HepG2 (cell line): ENCODE measurements around the gene TGM1. TPM values are rescaled to one million over a fixed set of nuclear protein-coding genes. Genes with fewer than 3 reads are reported as not detected.

ENCODE experiments used
- ATAC-seq: fragments of 200-7000 bp; cut with Tn5 transposase; 3 replicates; pipeline ENCODE4 v1.9.1; 2020; ENCODE audit warnings: mild to moderate bottlenecking, moderate library complexity
- BruUV-seq: library from RNA; stranded (reverse); fragments of 400-500 nt; replicated peaks from 2 replicates; lab custom pipeline; 2021; lab: Mats Ljungman, UMichigan
- CTCF ChIA-PET: fragments of 300-600 bp; formaldehyde crosslinking; extraction: SDS; loops from one replicate; lab custom pipeline; 2021; ENCODE audit warnings: low total read pairs, inconsistent platforms, low intra/inter-chr PET ratio; lab: Yijun Ruan, JAX
- POLR2A ChIA-PET: fragments of 350-600 bp; sonication (Branson Sonifier 250); formaldehyde crosslinking; loops from one replicate; lab custom pipeline; 2020; ENCODE audit warnings: antibody characterized with exemption, inconsistent platforms; lab: Yijun Ruan, JAX
- DNase-seq: peaks from one replicate; pipeline ENCODE4 v3.0.0-alpha.2; 2015; ENCODE audit warnings: low spot score
- FAIRE-seq: peaks from 3 replicates; lab custom pipeline; 2011; peaks lifted over from hg19 to GRCh38; lab: Jason Lieb, UNC
- H2AFZ ChIP-seq: one replicate; pipeline ENCODE4 v1.6.1; 2011; ENCODE audit warnings: low read length, inconsistent platforms
- H3K27ac ChIP-seq: fragments of 300-600 bp; 3 replicates; pipeline ENCODE4 v1.8.0; 2011; ENCODE audit warnings: mixed run types, mild to moderate bottlenecking, mixed read lengths, low read length, inconsistent platforms; ENCODE audit not compliant: insufficient read depth; ENCODE audit errors: extremely low read length
- H3K27me3 ChIP-seq, 2 experiments: fragments of 200-600 bp in 1 of 2; 2 replicates in 1 of 2; 3 replicates in 1 of 2; pipeline versions ENCODE4 v1.6.0 to v1.8.0; 2011; ENCODE audit warnings: low read length in 2 of 2, mild to moderate bottlenecking in 2 of 2, moderate library complexity in 2 of 2, inconsistent platforms in 1 of 2; ENCODE audit not compliant: insufficient read depth in 2 of 2, control insufficient read depth in 1 of 2
- H3K36me3 ChIP-seq, 2 experiments: fragments of 200-600 bp in 1 of 2; replicated peaks in 1 of 2; 2 replicates in 1 of 2; 3 replicates in 1 of 2; pipeline versions ENCODE4 v1.5.1 to v1.8.0; 2011; ENCODE audit warnings: low read length in 2 of 2, inconsistent platforms in 1 of 2; ENCODE audit not compliant: insufficient read depth in 2 of 2, control insufficient read depth in 1 of 2
- H3K4me1 ChIP-seq: 2 replicates; pipeline ENCODE4 v1.5.1; 2012; ENCODE audit warnings: low read length, inconsistent platforms; ENCODE audit not compliant: insufficient read depth
- H3K4me2 ChIP-seq: 2 replicates; pipeline ENCODE4 v1.6.0; 2011; ENCODE audit warnings: low read depth, low read length, inconsistent platforms
- H3K4me3 ChIP-seq, 3 experiments: fragments of 200-600 bp in 1 of 3; sonication (generic), shearing (Covaris generic) in 1 of 3; replicated peaks in 1 of 3; 2 replicates each; pipeline ENCODE4 v1.5.1; 2011 to 2016; ENCODE audit warnings: low read length in 3 of 3, inconsistent platforms in 2 of 3, low read depth in 2 of 3, mild to moderate bottlenecking in 2 of 3, control low read depth in 1 of 3, mixed read lengths in 1 of 3; ENCODE audit not compliant: insufficient read depth in 1 of 3
- H3K79me2 ChIP-seq: one replicate; pipeline ENCODE4 v1.6.1; 2011; ENCODE audit warnings: low read length, inconsistent platforms; ENCODE audit not compliant: insufficient read depth
- H3K9ac ChIP-seq: 2 replicates; pipeline ENCODE4 v1.6.0; 2011; ENCODE audit warnings: mild to moderate bottlenecking, low read depth, low read length, inconsistent platforms; ENCODE audit not compliant: insufficient read depth
- H3K9me3 ChIP-seq: 2 replicates; pipeline ENCODE4 v1.5.1; 2012; ENCODE audit warnings: mild to moderate bottlenecking, low read length
- H4K20me1 ChIP-seq: 2 replicates; pipeline ENCODE4 v1.6.0; 2011; ENCODE audit warnings: inconsistent platforms, mild to moderate bottlenecking, low read length, moderate library complexity; ENCODE audit not compliant: insufficient read depth
- ATF1 ChIP-seq: IDR thresholded peaks from 2 replicates; pipeline ENCODE4 v1.6.1; 2016; ENCODE audit warnings: mild to moderate bottlenecking, control low read depth
- DMAP1 ChIP-seq: IDR thresholded peaks from 2 replicates; pipeline ENCODE4 v1.6.1; 2016
- DRAP1 ChIP-seq: IDR thresholded peaks from 2 replicates; pipeline ENCODE4 v1.6.1; 2016; ENCODE audit warnings: missing genetic modification reagents, missing compliant biosample characterization
- NFATC3 ChIP-seq: sonication (generic); formaldehyde crosslinking; IDR thresholded peaks from 2 replicates; pipeline ENCODE4 v1.5.1; 2020; ENCODE audit warnings: mild to moderate bottlenecking, missing genetic modification reagents
- SRSF9 ChIP-seq: fragments of 200-400 bp; formaldehyde crosslinking; IDR thresholded peaks from 2 replicates; pipeline ENCODE4 v1.6.1; 2018; ENCODE audit warnings: borderline replicate concordance, mild to moderate bottlenecking, low read depth, low read length; ENCODE audit not compliant: insufficient read depth, poor library complexity, severe bottlenecking
- XRCC5 ChIP-seq: fragments of 200-400 bp; formaldehyde crosslinking; optimal IDR thresholded peaks from 2 replicates; pipeline ENCODE3; 2017; ENCODE audit warnings: mild to moderate bottlenecking, low read length
- ZBTB2 ChIP-seq: sonication (generic); formaldehyde crosslinking; IDR thresholded peaks from 2 replicates; pipeline ENCODE4 v1.8.0; 2022; ENCODE audit warnings: low read depth, missing genetic modification reagents
- ZNF281 ChIP-seq: sonication (generic); formaldehyde crosslinking; IDR thresholded peaks from 2 replicates; pipeline ENCODE4 v1.4.0; 2020; ENCODE audit warnings: missing genetic modification reagents, borderline replicate concordance
- ZNF547 ChIP-seq: sonication (generic); formaldehyde crosslinking; IDR thresholded peaks from 2 replicates; pipeline ENCODE4 v1.5.1; 2020; ENCODE audit warnings: mild to moderate bottlenecking, missing genetic modification reagents
- ZNF724P ChIP-seq: sonication (generic); formaldehyde crosslinking; IDR thresholded peaks from 2 replicates; pipeline ENCODE4 v1.8.0; 2022; ENCODE audit warnings: missing genetic modification reagents, borderline replicate concordance
- ZNF75D ChIP-seq: sonication (generic); formaldehyde crosslinking; IDR thresholded peaks from 2 replicates; pipeline ENCODE4 v1.8.1; 2023; ENCODE audit warnings: missing genetic modification reagents, mild to moderate bottlenecking, borderline replicate concordance
- ZNF83 ChIP-seq: sonication (generic); formaldehyde crosslinking; IDR thresholded peaks from 2 replicates; pipeline ENCODE4 v1.4.0; 2020; ENCODE audit warnings: missing genetic modification reagents, mild to moderate bottlenecking, borderline replicate concordance
- WGBS: methylation state at CpG from one replicate; pipeline ENCODE4 v1.1.6; 2017; ENCODE audit warnings: low lambda C conversion rate; 5-methylcytosine and 5-hydroxymethylcytosine counted together
- in situ Hi-C: cut with HindIII; loops from 2 replicates; pipeline ENCODE4 v1.10.0; 2017; ENCODE audit warnings: low pct_unique_long_range_greater_than_20kb; ENCODE audit not compliant: extremely low pct_ligation_motif_present
- intact Hi-C: fragments of 100-400 bp; cut with micrococcal nuclease; formaldehyde crosslinking; loops from one replicate; pipeline ENCODE4 v1.10.0; 2022; ENCODE audit not compliant: unreplicated experiment
- polyA plus RNA-seq, 8 experiments: library from polyadenylated mRNA; depleted of rRNA in 3 of 8; stranded (reverse) in 7 of 8; unstranded in 1 of 8; fragments of >200 nt; fragmentation: Illumina TruSeq in 4 of 8; extraction: Trizol in 4 of 8; gene quantifications; 2 replicates each; pipeline versions ENCODE4 v1.2.1 to v1.2.3, GENCODE V29; 2011 to 2016; ENCODE audit warnings: low read depth in 4 of 8, missing spikeins in 1 of 8, mixed read lengths in 1 of 8; ENCODE audit not compliant: insufficient read depth in 1 of 8
- total RNA-seq, 5 experiments: library from RNA; depleted of rRNA; stranded (reverse); fragments of >200 nt; fragmentation: Illumina TruSeq; extraction: Trizol; gene quantifications; 2 replicates each; pipeline ENCODE4 v1.2.3, GENCODE V29; 2016; ENCODE audit warnings: low read depth in 1 of 5

TGM1 gene
- total and polyA plus RNA-seq, 2 of the 13 experiments (the other 11 are each of a cell fraction or from before 2014, with no cell fraction given) = 3.2 to 10.6 TPM

- TF ChIP-seq ZNF724P (CRISPR knock-in tag) (no peak), DRAP1 (no peak), DMAP1 (CRISPR knock-in tag) (no peak), ZNF75D (peak; percentile 85; the same call in 1 of the 2 replicates)
Measured at GRCh38 chr14:24213866-24214662, 48.9 kb downstream of the TGM1 start (continued).

GRCh38 chr14:24212924-24213865, 49.8 kb downstream of the TGM1 start, which contains the start of gene CHMP4A:
CHMP4A (minus strand) TSS chr14:24213488; CDS start chr14:24213439, 49 bp downstream.
- peak within 1 kb of the TSS; percentile 85 for H3K27ac ChIP-seq
- BruUV-seq = no TSS peak
- H3K4me3 ChIP-seq = peak within 1 kb of the TSS; percentile 71 to 98 (median 87)
- no peaks in the 10 kb centered on the region for H3K9me3 ChIP-seq
- DNase-seq = peak; percentile 100
- ChIA-PET CTCF (interaction anchor here (1.3 to 2.1 kb wide), 2 partner anchors 84 to 86 kb away, joined by 4 to 9 read pairs; partner anchors contain the start of genes DHRS1 and NOP9), POLR2A (interaction anchor here (0.5 to 8.1 kb wide), 50 partner anchors 9 to 1235 kb away, joined by 3 to 230 read pairs (median 8); partner anchors contain the start of genes CBLN3, CIDEB, DCAF11 and DHRS1)
- peak within 1 kb of the TSS; percentile 94 for H3K9ac ChIP-seq
- ATAC-seq = peak; percentile 91
- intact Hi-C loops (loop anchor here (1.0 kb wide), 3 partner anchors 17 to 72 kb away; partner anchors contain the start of genes EMC9 and IRF9), in situ Hi-C loops (no loop called here)
- peak within 1 kb of the TSS; percentile 12 for H2AFZ ChIP-seq
- peaks cover 39% of the 10 kb centered on the region for H3K4me1 ChIP-seq
- peak; percentile 91 for FAIRE-seq
- H3K79me2 ChIP-seq = peaks cover 2% of the 10 kb centered on the region
- H4K20me1 ChIP-seq = no peaks in the 10 kb centered on the region
- H3K4me2 ChIP-seq = peak within 1 kb of the TSS; percentile 93
- no peaks in the 10 kb centered on the region; a peak in 1 of 5 replicates for H3K27me3 ChIP-seq
- H3K36me3 ChIP-seq = peaks cover 22 to 36% of the 10 kb centered on the region in 2 experiments
- WGBS = under 1% methylated on average over 53 of the region's 53 CpGs
- TF ChIP-seq ATF1 (no peak), ZNF281 (CRISPR knock-in tag) (no peak; the same call in 1 of the 2 replicates), ZBTB2 (CRISPR knock-in tag) (peak; percentile 89), XRCC5 (peak; percentile 96), ZNF547 (CRISPR knock-in tag) (peak; percentile 98), ZNF83 (CRISPR knock-in tag) (peak; percentile 26; the same call in 1 of the 2 replicates), NFATC3 (CRISPR knock-in tag) (peak; percentile 98), SRSF9 (no peak)
